ENCODE results near the gene GCK.
"Not testable (repeated sequence)": the region's sequence is repeated elsewhere in the genome, so short reads cannot be mapped to it uniquely, and the experiment has no call there.

The GCK gene

GRCh38 chr7:44176486-44176885 is 12.8 kb downstream of the GCK start:
- no peak for DNase-seq

GRCh38 chr7:44175730-44176129 is 13.5 kb downstream of the GCK start:
- DNase-seq = no peak

GRCh38 chr7:44174694-44174948 is 14.6 kb downstream of the GCK start:
- not testable (repeated sequence) for DNase-seq

- no peak for DNase-seq
Observed at GRCh38 chr7:44173911-44174693, 15.1 kb downstream of the GCK start.

GRCh38 chr7:44172803-44173424 is 16.3 kb downstream of the GCK start:
- no peak for DNase-seq

- DNase-seq = no peak
Observed at GRCh38 chr7:44172352-44172751, 16.9 kb downstream of the GCK start.

GRCh38 chr7:44171901-44172300 is 17.3 kb downstream of the GCK start:
- not testable (repeated sequence) for DNase-seq

- DNase-seq = no peak
Observed at GRCh38 chr7:44167920-44168319, 21.3 kb downstream of the GCK start.

- no peak for DNase-seq
Observed at GRCh38 chr7:44163591-44163990, 25.6 kb downstream of the GCK start.

GRCh38 chr7:44162785-44163395 is 26.3 kb downstream of the GCK start:
- no peak for DNase-seq

- DNase-seq = no peak
Observed at GRCh38 chr7:44162179-44162578, 27.1 kb downstream of the GCK start.

GRCh38 chr7:44161371-44161770 is 27.9 kb downstream of the GCK start:
- no peak for DNase-seq

GRCh38 chr7:44159824-44160630 is 29.2 kb downstream of the GCK start:
- DNase-seq = no peak

- no peak for DNase-seq
Observed at GRCh38 chr7:44158873-44159631, 30.2 kb downstream of the GCK start.

- DNase-seq = no peak
Observed at GRCh38 chr7:44158096-44158872, 31.0 kb downstream of the GCK start.

- no peak for DNase-seq
Observed at GRCh38 chr7:44157116-44158080, 31.8 kb downstream of the GCK start.

- no peak for DNase-seq
Observed at GRCh38 chr7:44156453-44157010, 32.7 kb downstream of the GCK start.

- no peak for DNase-seq
Observed at GRCh38 chr7:44155191-44156185, 33.8 kb downstream of the GCK start.

- no peak for DNase-seq
Observed at GRCh38 chr7:44154703-44155102, 34.5 kb downstream of the GCK start.

Measured in activated CD4-positive, alpha-beta T cell treated with anti-CD3 and anti-CD28 coated beads, Interleukin-2, amount 50 U/mL, for 16 hours (primary cell).